Esophagus squamous epithelium (tissue), 5 donors: ENCODE results near the gene CBX4. TPM values are rescaled to one million over a fixed set of nuclear protein-coding genes. Genes with fewer than 3 reads are reported as not detected.
A peak's percentile ranks its signal among the peaks of the same experiment; 100 is the strongest.

Experiments used
- DNase-seq: peaks from one replicate; lab custom pipeline; 2025; lab: John Stamatoyannopoulos, UW
- H3K27ac ChIP-seq, 4 donors: fragments of 200-600 bp; sonication (generic); one replicate each; pipeline ENCODE4 v1.5.1; 2016 to 2019; ENCODE audit warnings: mild to moderate bottlenecking in 1 of 4
- H3K27me3 ChIP-seq, 4 donors: fragments of 200-600 bp; sonication (generic); 1 replicate in 3 of 4; 2 replicates in 1 of 4; pipeline versions ENCODE4 v1.5.1 to v1.6.0; 2017 to 2021; ENCODE audit warnings: antibody characterized with exemption in 1 of 4
- H3K36me3 ChIP-seq, 3 donors: fragments of 200-600 bp; sonication (generic); one replicate each; pipeline ENCODE4 v1.5.1; 2016 to 2019
- H3K4me1 ChIP-seq, 3 donors: fragments of 200-600 bp; sonication (generic); one replicate each; pipeline ENCODE4 v1.5.1; 2017 to 2019
- H3K4me3 ChIP-seq, 4 donors: fragments of 200-600 bp; sonication (generic); 1 replicate in 3 of 4; 2 replicates in 1 of 4; pipeline ENCODE4 v1.5.1; 2016 to 2019; ENCODE audit warnings: mild to moderate bottlenecking in 2 of 4, moderate library complexity in 1 of 4
- H3K9me3 ChIP-seq, 3 donors: fragments of 200-600 bp; sonication (generic); one replicate each; pipeline ENCODE4 v1.5.1; 2016 to 2019
- POLR2A ChIP-seq, 4 donors: fragments of 450-650 bp; IDR thresholded peaks; one replicate each; pipeline ENCODE4 v1.6.1; 2017; ENCODE audit warnings: antibody characterized with exemption in 4 of 4, mild to moderate bottlenecking in 4 of 4, moderate library complexity in 3 of 4
- WGBS, 2 donors: methylation state at CpG; one replicate each; pipeline ENCODE4 v1.1.5; 2018; 5-methylcytosine and 5-hydroxymethylcytosine counted together
- intact Hi-C: fragments of 100-400 bp; cut with DNase I; formaldehyde crosslinking; loops from one replicate; pipeline ENCODE4 v1.15.0; 2022
- total RNA-seq, 4 donors: library from RNA; depleted of rRNA; stranded (reverse); fragments of >200 nt; gene quantifications; one replicate each; pipeline ENCODE4 v1.1.0, GENCODE V29; 2016
- TF ChIP-seq, protein P1 (sequence below), 6 experiments: fragments of 450-650 bp in 4 of 6; fragments of 200-600 bp in 2 of 6; sonication (generic) in 2 of 6; IDR thresholded peaks; one replicate each; pipeline ENCODE4 v1.5.1; 2016 to 2019; ENCODE audit warnings: antibody characterized with exemption in 6 of 6, mild to moderate bottlenecking in 4 of 6, moderate library complexity in 4 of 6
- donor health status: DM: yes; HTN: yes; CAD: no.

CBX4 gene
- total RNA-seq, 4 donors from 2014 or later, result 9.0 to 26.3 (median 17.1) TPM

DNA sequence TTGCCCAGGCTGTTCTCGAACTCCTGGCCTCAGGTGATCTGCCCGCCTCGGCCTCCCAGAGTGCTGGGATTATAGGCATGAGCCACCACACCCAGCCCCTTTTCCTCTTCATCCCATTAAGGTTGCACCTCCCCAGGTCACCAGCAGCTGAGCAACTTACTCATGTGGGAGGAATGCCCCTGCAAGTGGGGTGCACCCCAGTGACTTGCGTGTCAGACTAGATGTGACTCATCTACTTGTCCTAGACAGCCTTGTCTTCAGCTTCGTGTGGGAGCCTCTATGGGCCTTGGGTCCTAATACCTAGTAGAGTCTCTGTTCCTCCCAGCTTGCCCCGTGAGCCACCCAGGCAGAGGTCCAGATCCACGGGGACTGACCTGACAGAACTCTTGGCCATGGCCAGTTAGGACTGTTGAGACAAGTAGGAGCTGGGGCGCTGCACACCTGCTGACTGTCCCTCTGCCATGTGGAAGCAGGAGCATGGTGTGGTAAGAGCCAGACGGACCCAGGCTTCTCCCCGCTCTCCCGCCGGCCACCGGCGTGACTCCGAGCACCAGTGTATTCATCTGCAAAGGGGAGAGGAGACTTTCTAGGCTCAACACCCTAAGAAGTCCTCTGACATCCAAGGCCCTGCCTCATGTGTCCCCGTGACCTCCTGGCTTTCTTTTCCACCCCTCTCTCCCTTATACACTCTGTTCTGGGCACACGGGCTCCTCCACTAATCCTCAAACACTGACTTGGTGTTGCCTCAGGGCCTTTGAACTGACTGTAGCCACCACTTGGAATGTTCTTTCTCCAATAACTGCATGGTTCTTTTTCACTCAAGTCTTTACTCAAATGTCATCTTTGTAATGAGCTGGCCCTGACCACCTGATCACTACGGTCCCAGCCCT lies 11.6 kb upstream of the CBX4 start:
- no peak for TF ChIP-seq POLR2A (IDR thresholded peaks at IDR 0.05)
- TF ChIP-seq, protein P1, sequence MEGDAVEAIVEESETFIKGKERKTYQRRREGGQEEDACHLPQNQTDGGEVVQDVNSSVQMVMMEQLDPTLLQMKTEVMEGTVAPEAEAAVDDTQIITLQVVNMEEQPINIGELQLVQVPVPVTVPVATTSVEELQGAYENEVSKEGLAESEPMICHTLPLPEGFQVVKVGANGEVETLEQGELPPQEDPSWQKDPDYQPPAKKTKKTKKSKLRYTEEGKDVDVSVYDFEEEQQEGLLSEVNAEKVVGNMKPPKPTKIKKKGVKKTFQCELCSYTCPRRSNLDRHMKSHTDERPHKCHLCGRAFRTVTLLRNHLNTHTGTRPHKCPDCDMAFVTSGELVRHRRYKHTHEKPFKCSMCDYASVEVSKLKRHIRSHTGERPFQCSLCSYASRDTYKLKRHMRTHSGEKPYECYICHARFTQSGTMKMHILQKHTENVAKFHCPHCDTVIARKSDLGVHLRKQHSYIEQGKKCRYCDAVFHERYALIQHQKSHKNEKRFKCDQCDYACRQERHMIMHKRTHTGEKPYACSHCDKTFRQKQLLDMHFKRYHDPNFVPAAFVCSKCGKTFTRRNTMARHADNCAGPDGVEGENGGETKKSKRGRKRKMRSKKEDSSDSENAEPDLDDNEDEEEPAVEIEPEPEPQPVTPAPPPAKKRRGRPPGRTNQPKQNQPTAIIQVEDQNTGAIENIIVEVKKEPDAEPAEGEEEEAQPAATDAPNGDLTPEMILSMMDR (IDR thresholded peaks at IDR 0.05), result no peak
- Histone ChIP-seq H3K27ac (peak overlapping the region; percentile 37 to 81 (median 72)), H3K4me3 (no peak overlapping the region), H3K27me3 (peaks cover 0 to 49% (median 0%) of the 10 kb centered on the region in 4 donors), H3K36me3 (no peaks in the 10 kb centered on the region), H3K4me1 (peaks cover 3 to 31% (median 12%) of the 10 kb centered on the region in 3 donors), H3K9me3 (no peaks in the 10 kb centered on the region)
- no peak for DNase-seq
- WGBS, 2 donors, result 73 to 77% methylated on average over 13 of the region's 18 CpGs
- intact Hi-C loops, result no loop called here

DNA sequence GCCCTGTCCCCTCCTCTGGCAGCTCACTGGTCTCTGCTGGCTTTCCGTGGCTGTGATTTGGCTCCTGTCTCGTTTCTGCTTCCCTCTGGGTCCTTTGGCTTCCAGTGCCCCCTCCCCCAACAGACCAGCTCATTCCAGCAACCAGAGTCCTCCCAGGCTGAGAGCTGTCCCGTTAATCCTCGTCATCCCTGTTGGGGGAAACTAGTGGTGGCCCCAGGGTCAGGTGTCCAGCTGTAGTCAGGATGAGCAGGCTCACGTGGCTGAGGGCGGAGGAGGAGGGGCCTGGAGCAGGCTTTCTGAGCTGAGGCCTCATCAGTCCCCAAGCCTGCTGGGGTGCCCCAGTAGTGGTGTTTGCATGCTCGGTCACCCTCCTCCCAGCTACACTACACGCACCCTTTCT lies 10.7 kb upstream of the CBX4 start:
- Histone ChIP-seq H3K27me3 (peaks cover 0 to 49% (median 0%) of the 10 kb centered on the region in 4 donors), H3K4me1 (peaks cover 10 to 40% (median 14%) of the 10 kb centered on the region in 3 donors), H3K36me3 (no peaks in the 10 kb centered on the region), H3K4me3 (no peak overlapping the region), H3K27ac (no peak overlapping the region), H3K9me3 (no peaks in the 10 kb centered on the region)
- DNase-seq, result no peak
- TF ChIP-seq POLR2A (IDR thresholded peaks at IDR 0.05), result no peak
- TF ChIP-seq, protein P1 (IDR thresholded peaks at IDR 0.05), result no peak
- WGBS, 2 donors, result 77 to 78% methylated on average over 5 to 8 of the region's 8 CpGs
- intact Hi-C loops, result no loop called here

DNA sequence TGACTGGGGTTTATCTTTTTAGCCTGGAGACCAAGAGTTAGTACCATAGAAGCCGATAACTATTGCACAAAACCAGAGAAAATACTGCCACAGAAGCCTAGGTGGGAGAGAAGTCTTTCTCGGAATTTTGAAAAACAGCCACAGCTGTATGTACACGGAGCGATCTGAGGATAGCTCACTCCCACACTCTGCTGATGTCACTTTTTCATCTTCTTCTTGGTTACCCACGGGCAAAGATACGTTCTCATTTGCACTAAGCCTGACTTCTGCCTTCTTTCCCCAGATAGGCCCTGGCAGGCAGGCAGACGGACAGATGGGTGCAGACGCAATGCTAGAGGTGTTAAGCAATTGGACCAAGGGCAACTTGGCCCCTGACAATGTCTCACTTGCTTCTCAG lies 9.1 kb upstream of the CBX4 start:
- intact Hi-C loops, result no loop called here
- Histone ChIP-seq H3K27ac (no peak overlapping the region), H3K4me3 (no peak overlapping the region), H3K4me1 (peaks cover 25 to 55% (median 30%) of the 10 kb centered on the region in 3 donors), H3K9me3 (no peaks in the 10 kb centered on the region), H3K27me3 (peaks cover under 1 to 63% (median 7%) of the 10 kb centered on the region in 4 donors), H3K36me3 (no peaks in the 10 kb centered on the region)
- WGBS, 2 donors, result 77 to 82% methylated on average over 8 of the region's 8 CpGs
- no peak for DNase-seq
- TF ChIP-seq POLR2A (IDR thresholded peaks at IDR 0.05), result no peak
- TF ChIP-seq, protein P1 (IDR thresholded peaks at IDR 0.05), result no peak

DNA sequence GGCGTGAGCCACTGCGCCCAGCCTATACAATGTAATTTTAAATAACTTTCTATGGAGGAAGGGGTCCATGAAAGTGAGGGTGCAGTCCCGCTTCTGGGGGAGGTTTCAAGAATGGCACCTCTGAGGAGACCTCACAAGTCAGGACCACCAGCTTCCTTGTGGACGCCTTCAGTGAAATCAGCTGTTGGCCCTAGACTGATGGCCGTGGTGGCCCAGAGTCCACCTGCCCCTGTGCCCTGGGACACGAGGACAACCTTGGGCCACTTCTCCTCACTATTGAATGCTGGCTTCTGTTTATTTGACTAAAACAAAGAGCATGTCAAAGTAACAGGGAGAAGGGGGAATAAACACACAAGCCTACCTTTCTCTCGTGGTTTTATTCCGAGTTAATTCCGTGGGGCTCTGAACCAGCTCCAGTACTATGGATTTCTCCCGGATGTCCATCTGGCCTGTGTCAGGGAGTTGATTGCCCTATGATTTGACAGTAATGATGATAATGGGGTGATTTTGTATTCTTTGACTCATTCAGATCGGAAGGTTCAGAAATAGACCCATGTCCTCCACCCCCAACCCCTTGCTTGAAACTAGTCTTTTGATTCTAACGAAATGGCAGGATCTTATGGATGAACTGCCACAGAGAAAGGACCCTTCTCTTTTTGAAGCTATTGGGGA lies 8.6 kb upstream of the CBX4 start:
- Histone ChIP-seq H3K27ac (no peak overlapping the region), H3K36me3 (no peaks in the 10 kb centered on the region), H3K4me3 (no peak overlapping the region), H3K27me3 (peaks cover 3 to 68% (median 11%) of the 10 kb centered on the region in 4 donors), H3K4me1 (peaks cover 27 to 55% (median 32%) of the 10 kb centered on the region in 3 donors), H3K9me3 (no peaks in the 10 kb centered on the region)
- DNase-seq, result no peak
- TF ChIP-seq, protein P1 (IDR thresholded peaks at IDR 0.05), result no peak
- no peak for TF ChIP-seq POLR2A (IDR thresholded peaks at IDR 0.05)
- WGBS, 2 donors, result 75 to 83% methylated on average over 10 to 11 of the region's 12 CpGs
- intact Hi-C loops, result no loop called here

DNA sequence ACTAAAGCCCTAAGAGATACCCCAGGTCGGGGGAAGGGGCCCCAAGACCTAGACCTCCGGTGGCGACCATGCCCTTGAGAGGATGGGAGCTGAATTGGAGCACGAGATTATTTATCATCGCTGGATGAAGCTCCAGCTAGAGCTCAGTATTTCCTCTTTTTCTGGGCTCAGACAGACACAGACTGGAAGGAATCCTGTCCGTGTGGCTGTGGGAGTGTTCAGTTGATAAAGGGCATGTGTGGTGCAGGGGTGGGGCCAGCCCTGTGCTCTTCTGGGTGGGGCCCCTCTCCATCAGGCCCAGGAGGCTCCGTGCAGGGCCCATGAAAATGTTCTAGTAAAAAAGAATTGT lies 6.3 kb upstream of the CBX4 start:
- peak overlapping the region; percentile 32 to 76 (median 70) for H3K27ac ChIP-seq
- TF ChIP-seq, protein P1 (IDR thresholded peaks at IDR 0.05), result no peak
- no peak for TF ChIP-seq POLR2A (IDR thresholded peaks at IDR 0.05)
- WGBS, 2 donors, result 11 to 36% methylated on average over 4 to 7 of the region's 7 CpGs
- peaks cover 46 to 55% (median 49%) of the 10 kb centered on the region in 3 donors for H3K4me1 ChIP-seq
- H3K4me3 ChIP-seq, result peak overlapping the region in 2 of 4 donors; percentile 60 to 65
- H3K36me3 ChIP-seq, result no peaks in the 10 kb centered on the region
- intact Hi-C loops, result no loop called here
- peaks cover 21 to 91% (median 34%) of the 10 kb centered on the region in 4 donors for H3K27me3 ChIP-seq
- no peak for DNase-seq
- H3K9me3 ChIP-seq, result no peaks in the 10 kb centered on the region
